ENCODE results near the gene MACROD1. TPM values are rescaled to one million over a fixed set of nuclear protein-coding genes. Genes with fewer than 3 reads are reported as not detected.

MACROD1 gene
- total RNA-seq, 4 donors from 2014 or later: 17.1 to 30.0 (median 29.3) TPM

GRCh38 chr11:64112771-64113461, 53.0 kb downstream of the MACROD1 start:
- Histone ChIP-seq H3K27ac (no peak overlapping the region), H3K9me3 (no peaks in the 10 kb centered on the region), H3K4me1 (no peaks in the 10 kb centered on the region), H3K4me3 (no peak overlapping the region), H3K27me3 (no peaks in the 10 kb centered on the region), H3K36me3 (no peaks in the 10 kb centered on the region)
- no peak for DNase-seq
- TF ChIP-seq POLR2A (IDR thresholded peaks at IDR 0.05) (no peak), CTCF (IDR thresholded peaks at IDR 0.05) (no peak)

- Histone ChIP-seq H3K27ac (no peak overlapping the region), H3K4me1 (no peaks in the 10 kb centered on the region), H3K27me3 (no peaks in the 10 kb centered on the region), H3K36me3 (no peaks in the 10 kb centered on the region), H3K4me3 (no peak overlapping the region), H3K9me3 (no peaks in the 10 kb centered on the region)
- TF ChIP-seq CTCF (IDR thresholded peaks at IDR 0.05): no peak
- no peak for TF ChIP-seq POLR2A (IDR thresholded peaks at IDR 0.05)
- no peak for DNase-seq
Measured at GRCh38 chr11:64110465-64111375, 55.2 kb downstream of the MACROD1 start.

- TF ChIP-seq POLR2A (IDR thresholded peaks at IDR 0.05) (no peak), CTCF (IDR thresholded peaks at IDR 0.05) (no peak)
Measured at GRCh38 chr11:64109332-64109731, 56.6 kb downstream of the MACROD1 start.

GRCh38 chr11:64107303-64107702, 58.6 kb downstream of the MACROD1 start:
- Histone ChIP-seq H3K4me1 (no peaks in the 10 kb centered on the region), H3K36me3 (no peaks in the 10 kb centered on the region), H3K9me3 (no peaks in the 10 kb centered on the region), H3K4me3 (no peak overlapping the region), H3K27ac (no peak overlapping the region), H3K27me3 (no peaks in the 10 kb centered on the region)
- no peak for DNase-seq
- TF ChIP-seq POLR2A (IDR thresholded peaks at IDR 0.05): no peak

More at GRCh38 chr11:64109332-64109731, 56.6 kb downstream of the MACROD1 start:
- H3K9me3 ChIP-seq: no peaks in the 10 kb centered on the region
- no peaks in the 10 kb centered on the region for H3K36me3 ChIP-seq
- no peak overlapping the region for H3K27ac ChIP-seq
- no peak for DNase-seq
- H3K4me3 ChIP-seq: no peak overlapping the region
- H3K27me3 ChIP-seq: no peaks in the 10 kb centered on the region
- H3K4me1 ChIP-seq: no peaks in the 10 kb centered on the region

GRCh38 chr11:64104632-64105031, 61.3 kb downstream of the MACROD1 start:
- Histone ChIP-seq H3K36me3 (no peaks in the 10 kb centered on the region), H3K27me3 (no peaks in the 10 kb centered on the region), H3K9me3 (no peaks in the 10 kb centered on the region), H3K27ac (no peak overlapping the region), H3K4me3 (no peak overlapping the region), H3K4me1 (no peaks in the 10 kb centered on the region)
- TF ChIP-seq CTCF (IDR thresholded peaks at IDR 0.05): no peak
- no peak for TF ChIP-seq POLR2A (IDR thresholded peaks at IDR 0.05)
- DNase-seq: no peak

Measured in Peyer's patch (tissue), 4 donors.